Measurements from ENCODE around the gene AADACL3. TPM values are rescaled to one million over a fixed set of nuclear protein-coding genes. Genes with fewer than 3 reads are reported as not detected.

AADACL3 gene
- total and polyA plus RNA-seq, 2 of the 8 experiments (the other 6 are each of a cell fraction or from before 2014, with no cell fraction given) = 0.33 to 2.3 TPM

- TF ChIP-seq CHD7 (IDR thresholded peaks at IDR 0.05; ENCODE audit: insufficient replicate concordance, low read length) = no peak
These were observed 49.7 kb upstream of the AADACL3 start (continued) for GRCh38 chr1:12666141-12666735.
